ENCODE results near the gene SLMAP. TPM values are rescaled to one million over a fixed set of nuclear protein-coding genes. Genes with fewer than 3 reads are reported as not detected.

SLMAP gene
- total RNA-seq, 6 donors from 2014 or later = 53.4 to 104 (median 68.4) TPM

DNA sequence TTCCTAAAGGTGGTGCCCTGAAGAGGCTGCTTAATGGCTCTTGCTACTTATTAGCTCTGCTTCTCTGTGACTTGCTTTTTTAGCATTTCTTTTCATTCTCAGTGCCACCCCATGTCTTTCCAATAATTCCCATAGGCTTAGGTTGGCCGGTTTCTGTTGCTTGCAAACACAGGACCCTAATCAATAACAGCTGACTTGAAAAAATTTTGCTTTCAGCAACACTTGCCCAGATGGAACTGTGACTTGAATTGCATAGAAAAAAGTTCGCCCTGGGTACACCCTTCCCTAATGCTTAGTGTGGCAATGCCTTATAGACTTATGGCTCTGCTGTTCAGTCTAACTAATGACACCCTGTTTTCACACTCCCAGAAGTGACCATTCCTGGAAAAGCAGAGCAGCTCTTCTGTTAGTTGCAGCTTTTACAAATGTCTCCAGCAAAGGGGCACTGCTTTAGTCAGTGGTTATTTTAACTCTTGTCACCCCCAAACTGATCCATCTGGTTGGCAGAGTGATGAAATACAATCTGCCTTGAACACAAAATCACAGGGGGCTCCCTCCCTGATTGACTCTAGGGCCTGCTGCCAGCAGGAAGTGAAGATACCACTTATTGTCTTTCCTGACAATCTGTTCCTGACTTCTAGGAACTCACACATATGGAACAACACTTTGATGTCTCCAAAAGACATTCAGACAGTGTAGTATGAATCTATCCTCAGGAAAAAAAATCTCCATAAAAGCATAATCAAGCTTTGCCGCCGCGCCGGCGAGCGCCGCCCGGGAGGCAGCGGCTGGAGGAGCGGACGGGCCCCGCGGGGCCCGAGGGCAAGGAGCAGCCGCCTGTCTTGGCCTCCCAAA, 9.7 kb upstream of the SLMAP start:
- Histone ChIP-seq H3K27me3 (no peaks in the 10 kb centered on the region), H3K4me3 (no peak overlapping the region), H3K9me3 (no peaks in the 10 kb centered on the region), H3K36me3 (no peaks in the 10 kb centered on the region), H3K4me1 (no peaks in the 10 kb centered on the region), H3K27ac (no peak overlapping the region)
- 95 to 96% methylated on average over 17 of the region's 17 CpGs for WGBS, 2 donors
- TF ChIP-seq POLR2A (IDR thresholded peaks at IDR 0.05) (no peak), POLR2AphosphoS5 (IDR thresholded peaks at IDR 0.05) (no peak), EP300 (IDR thresholded peaks at IDR 0.05) (no peak)
- TF ChIP-seq, protein P1, sequence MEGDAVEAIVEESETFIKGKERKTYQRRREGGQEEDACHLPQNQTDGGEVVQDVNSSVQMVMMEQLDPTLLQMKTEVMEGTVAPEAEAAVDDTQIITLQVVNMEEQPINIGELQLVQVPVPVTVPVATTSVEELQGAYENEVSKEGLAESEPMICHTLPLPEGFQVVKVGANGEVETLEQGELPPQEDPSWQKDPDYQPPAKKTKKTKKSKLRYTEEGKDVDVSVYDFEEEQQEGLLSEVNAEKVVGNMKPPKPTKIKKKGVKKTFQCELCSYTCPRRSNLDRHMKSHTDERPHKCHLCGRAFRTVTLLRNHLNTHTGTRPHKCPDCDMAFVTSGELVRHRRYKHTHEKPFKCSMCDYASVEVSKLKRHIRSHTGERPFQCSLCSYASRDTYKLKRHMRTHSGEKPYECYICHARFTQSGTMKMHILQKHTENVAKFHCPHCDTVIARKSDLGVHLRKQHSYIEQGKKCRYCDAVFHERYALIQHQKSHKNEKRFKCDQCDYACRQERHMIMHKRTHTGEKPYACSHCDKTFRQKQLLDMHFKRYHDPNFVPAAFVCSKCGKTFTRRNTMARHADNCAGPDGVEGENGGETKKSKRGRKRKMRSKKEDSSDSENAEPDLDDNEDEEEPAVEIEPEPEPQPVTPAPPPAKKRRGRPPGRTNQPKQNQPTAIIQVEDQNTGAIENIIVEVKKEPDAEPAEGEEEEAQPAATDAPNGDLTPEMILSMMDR (IDR thresholded peaks at IDR 0.05) = no peak
- ATAC-seq (ENCODE audit: low FRiP score in 2 of 2) = no peak
- DNase-seq = peak in 1 of 2 donors; percentile 63

GRCh38 chr3:57749542-57749941, 6.6 kb upstream of the SLMAP start:
- WGBS, 2 donors = 90 to 93% methylated on average over 9 of the region's 9 CpGs
- no peak for DNase-seq
- Histone ChIP-seq H3K27ac (no peak overlapping the region), H3K27me3 (no peaks in the 10 kb centered on the region), H3K4me1 (no peaks in the 10 kb centered on the region), H3K36me3 (no peaks in the 10 kb centered on the region), H3K4me3 (no peak overlapping the region), H3K9me3 (no peaks in the 10 kb centered on the region)
- no peak for ATAC-seq (ENCODE audit: low FRiP score in 2 of 2)
- TF ChIP-seq, protein P1 (IDR thresholded peaks at IDR 0.05) = no peak
- TF ChIP-seq POLR2A (IDR thresholded peaks at IDR 0.05) (no peak), EP300 (IDR thresholded peaks at IDR 0.05) (no peak), POLR2AphosphoS5 (IDR thresholded peaks at IDR 0.05) (no peak)

DNA sequence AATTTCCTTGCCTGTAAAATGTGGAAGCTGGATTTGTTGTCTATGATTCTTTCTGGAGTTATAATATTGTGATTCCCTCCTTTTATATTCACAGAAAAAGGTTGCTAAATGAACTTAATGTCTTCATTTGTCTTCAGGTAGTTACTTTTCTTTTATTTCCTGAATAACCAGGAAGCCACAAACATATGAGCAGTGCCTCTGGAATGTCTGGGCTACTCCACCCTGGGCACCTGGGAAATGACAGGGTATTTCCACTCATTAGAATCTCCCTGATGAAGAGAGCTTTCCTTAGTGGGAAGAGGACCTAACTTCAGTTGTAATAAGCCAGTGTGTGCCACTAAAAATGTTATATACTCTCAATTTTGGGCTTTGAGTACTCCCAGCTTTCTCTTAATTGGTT, 3.8 kb upstream of the SLMAP start:
- DNase-seq (peak in 1 of 2 donors; percentile 42), ATAC-seq (ENCODE audit: low FRiP score in 2 of 2) (no peak)
- TF ChIP-seq EP300 (IDR thresholded peaks at IDR 0.05) (peak in 1 of 4 donors; percentile 15), POLR2AphosphoS5 (IDR thresholded peaks at IDR 0.05) (no peak)
- TF ChIP-seq, protein P1 (IDR thresholded peaks at IDR 0.05) = no peak
- Histone ChIP-seq H3K4me3 (no peak overlapping the region), H3K36me3 (no peaks in the 10 kb centered on the region), H3K27ac (no peak overlapping the region), H3K27me3 (no peaks in the 10 kb centered on the region), H3K4me1 (peaks cover under 1 to 10% (median 4%) of the 10 kb centered on the region in 4 donors), H3K9me3 (no peaks in the 10 kb centered on the region)

GRCh38 chr3:57753016-57753415, 3.1 kb upstream of the SLMAP start:
- H3K27me3 ChIP-seq = no peaks in the 10 kb centered on the region
- peaks cover 7 to 17% (median 11%) of the 10 kb centered on the region in 4 donors for H3K4me1 ChIP-seq
- ATAC-seq (ENCODE audit: low FRiP score in 2 of 2) (no peak), DNase-seq (no peak)
- TF ChIP-seq POLR2A (IDR thresholded peaks at IDR 0.05) = no peak
- no peak for TF ChIP-seq EP300 (IDR thresholded peaks at IDR 0.05)
- TF ChIP-seq POLR2AphosphoS5 (IDR thresholded peaks at IDR 0.05) = no peak
- TF ChIP-seq, protein P1 (IDR thresholded peaks at IDR 0.05) = no peak
- no peaks in the 10 kb centered on the region for H3K9me3 ChIP-seq
- H3K4me3 ChIP-seq = no peak overlapping the region
- peaks cover 0 to 4% (median 0%) of the 10 kb centered on the region in 4 donors for H3K36me3 ChIP-seq
- no peak overlapping the region for H3K27ac ChIP-seq

DNA sequence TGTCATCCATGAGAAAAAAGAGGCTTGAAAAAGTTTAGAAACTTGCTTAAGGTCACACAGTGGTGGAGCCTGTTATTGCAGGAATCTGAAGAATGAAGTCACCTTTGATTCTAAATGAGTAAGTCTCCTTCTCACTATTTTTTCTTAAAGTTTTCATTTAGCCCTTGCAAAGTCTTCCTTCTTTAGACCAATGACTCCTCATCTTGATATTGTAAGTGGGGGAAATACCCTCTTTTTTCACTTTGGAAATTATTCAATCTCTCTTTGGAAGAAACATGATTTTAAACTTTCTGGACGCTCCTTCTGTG, 787 bp upstream of the SLMAP start:
- H3K9me3 ChIP-seq = no peaks in the 10 kb centered on the region
- WGBS, 2 donors = 7 to 15% methylated on average over 1 of the region's 1 CpG
- no peak for DNase-seq
- peak; percentile 23 to 49 for ATAC-seq (ENCODE audit: low FRiP score in 2 of 2)
- peaks cover 29 to 40% (median 32%) of the 10 kb centered on the region in 4 donors for H3K4me1 ChIP-seq
- TF ChIP-seq POLR2AphosphoS5 (IDR thresholded peaks at IDR 0.05) = no peak
- TF ChIP-seq, protein P1 (IDR thresholded peaks at IDR 0.05) = peak in 2 of 6 experiments; percentile 19 to 50
- peak overlapping the region; percentile 86 to 96 (median 92) for H3K27ac ChIP-seq
- H3K27me3 ChIP-seq = no peaks in the 10 kb centered on the region
- peaks cover 0 to 4% (median 2%) of the 10 kb centered on the region in 4 donors for H3K36me3 ChIP-seq
- peak overlapping the region; percentile 31 to 97 (median 90) for H3K4me3 ChIP-seq

Measured in upper lobe of left lung (tissue), 6 donors.